Cardiac fibroblast (primary cell): ENCODE data around the gene POLR3A.
A peak's percentile ranks its signal among the peaks of the same experiment; 100 is the strongest.

Source experiments
- DNase-seq, 2 donors: peaks; one replicate each; pipeline versions ENCODE4 v3.0.0 to v3.0.0-alpha.2; 2010; ENCODE audit warnings: low read depth in 2 of 2
- H3K4me3 ChIP-seq, 2 donors: replicated peaks in 1 of 2; 1 replicate in 1 of 2; 2 replicates in 1 of 2; pipeline ENCODE4 v1.5.1; 2011; ENCODE audit warnings: low read depth in 2 of 2, low read length in 2 of 2, mild to moderate bottlenecking in 2 of 2, moderate library complexity in 1 of 2
- CTCF ChIP-seq: IDR thresholded peaks from one replicate; pipeline ENCODE4 v1.5.1; 2011; ENCODE audit warnings: low read depth, mild to moderate bottlenecking, low read length, inconsistent platforms

POLR3A gene

GRCh38 chr10:78046711-78047269 lies 17.5 kb upstream of the POLR3A start:
- TF ChIP-seq CTCF, result no peak
- H3K4me3 ChIP-seq, result no peak overlapping the region
- DNase-seq, result no peak

GRCh38 chr10:78045856-78046255 lies 16.5 kb upstream of the POLR3A start:
- no peak overlapping the region for H3K4me3 ChIP-seq
- no peak for DNase-seq
- TF ChIP-seq CTCF, result no peak

- DNase-seq, result no peak
- TF ChIP-seq CTCF, result no peak
- no peak overlapping the region for H3K4me3 ChIP-seq
Observed at GRCh38 chr10:78045237-78045636, 15.9 kb upstream of the POLR3A start.

- peak; percentile 28 to 55 for DNase-seq
- no peak overlapping the region for H3K4me3 ChIP-seq
- no peak for TF ChIP-seq CTCF
Observed at GRCh38 chr10:78044699-78045098, 15.4 kb upstream of the POLR3A start.

- H3K4me3 ChIP-seq, result no peak overlapping the region
- TF ChIP-seq CTCF, result no peak
- no peak for DNase-seq
Observed at GRCh38 chr10:78044179-78044578, 14.9 kb upstream of the POLR3A start.

- no peak for TF ChIP-seq CTCF
- no peak overlapping the region for H3K4me3 ChIP-seq
- DNase-seq, result no peak
Observed at GRCh38 chr10:78042752-78043104, 13.4 kb upstream of the POLR3A start.

GRCh38 chr10:78042058-78042751 lies 12.9 kb upstream of the POLR3A start:
- TF ChIP-seq CTCF, result no peak
- H3K4me3 ChIP-seq, result no peak overlapping the region
- DNase-seq, result no peak
